Esophagus muscularis mucosa (tissue), 2 donors: ENCODE results near the gene PDE4DIP.
"Not testable (repeated sequence)": the region's sequence is repeated elsewhere in the genome, so short reads cannot be mapped to it uniquely, and the experiment has no call there.

ENCODE experiments used
- EP300 ChIP-seq: sonication (generic); formaldehyde crosslinking; IDR thresholded peaks from one replicate; pipeline ENCODE4 v1.6.1; 2017; ENCODE audit warnings: antibody characterized with exemption
- POLR2A ChIP-seq: fragments of 450-650 bp; IDR thresholded peaks from one replicate; pipeline ENCODE4 v1.6.1; 2017; ENCODE audit warnings: antibody characterized with exemption, moderate library complexity, mild to moderate bottlenecking, low read depth

GRCh38 chr1:148860579-148861259 is 16.5 kb downstream of the PDE4DIP start:
- not testable (repeated sequence) for TF ChIP-seq POLR2A, EP300
